GM12873 (cell line): ENCODE results near the gene CFAP77.

Source experiments
- TF ChIP-seq, protein P1 (sequence below): IDR thresholded peaks from 2 replicates; pipeline ENCODE4 v1.5.1; 2012; ENCODE audit warnings: low read depth, mild to moderate bottlenecking, moderate library complexity, low read length, control low read depth; ENCODE audit not compliant: insufficient read depth; ENCODE audit errors: missing control alignments

The CFAP77 gene

DNA sequence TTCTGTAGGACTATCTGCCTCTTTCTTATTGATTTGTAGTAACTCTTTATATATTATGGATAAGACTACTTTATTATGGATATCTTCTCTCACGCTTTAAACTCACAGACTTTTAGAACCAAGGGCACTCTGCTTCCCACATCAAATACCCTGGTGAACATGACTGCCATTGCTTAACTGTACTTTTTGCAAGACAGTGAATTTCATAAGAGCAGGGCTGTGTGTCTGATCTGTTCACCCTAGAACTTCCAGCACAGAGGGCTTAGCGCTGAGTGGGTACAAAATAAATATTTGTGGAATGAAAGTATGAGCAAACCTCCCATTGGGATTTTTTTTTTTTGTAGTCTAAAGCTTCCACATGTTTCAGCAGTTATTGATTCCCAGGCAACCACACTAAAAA lies 84.8 kb downstream of the CFAP77 start:
- TF ChIP-seq, protein P1, sequence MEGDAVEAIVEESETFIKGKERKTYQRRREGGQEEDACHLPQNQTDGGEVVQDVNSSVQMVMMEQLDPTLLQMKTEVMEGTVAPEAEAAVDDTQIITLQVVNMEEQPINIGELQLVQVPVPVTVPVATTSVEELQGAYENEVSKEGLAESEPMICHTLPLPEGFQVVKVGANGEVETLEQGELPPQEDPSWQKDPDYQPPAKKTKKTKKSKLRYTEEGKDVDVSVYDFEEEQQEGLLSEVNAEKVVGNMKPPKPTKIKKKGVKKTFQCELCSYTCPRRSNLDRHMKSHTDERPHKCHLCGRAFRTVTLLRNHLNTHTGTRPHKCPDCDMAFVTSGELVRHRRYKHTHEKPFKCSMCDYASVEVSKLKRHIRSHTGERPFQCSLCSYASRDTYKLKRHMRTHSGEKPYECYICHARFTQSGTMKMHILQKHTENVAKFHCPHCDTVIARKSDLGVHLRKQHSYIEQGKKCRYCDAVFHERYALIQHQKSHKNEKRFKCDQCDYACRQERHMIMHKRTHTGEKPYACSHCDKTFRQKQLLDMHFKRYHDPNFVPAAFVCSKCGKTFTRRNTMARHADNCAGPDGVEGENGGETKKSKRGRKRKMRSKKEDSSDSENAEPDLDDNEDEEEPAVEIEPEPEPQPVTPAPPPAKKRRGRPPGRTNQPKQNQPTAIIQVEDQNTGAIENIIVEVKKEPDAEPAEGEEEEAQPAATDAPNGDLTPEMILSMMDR: no peak

DNA sequence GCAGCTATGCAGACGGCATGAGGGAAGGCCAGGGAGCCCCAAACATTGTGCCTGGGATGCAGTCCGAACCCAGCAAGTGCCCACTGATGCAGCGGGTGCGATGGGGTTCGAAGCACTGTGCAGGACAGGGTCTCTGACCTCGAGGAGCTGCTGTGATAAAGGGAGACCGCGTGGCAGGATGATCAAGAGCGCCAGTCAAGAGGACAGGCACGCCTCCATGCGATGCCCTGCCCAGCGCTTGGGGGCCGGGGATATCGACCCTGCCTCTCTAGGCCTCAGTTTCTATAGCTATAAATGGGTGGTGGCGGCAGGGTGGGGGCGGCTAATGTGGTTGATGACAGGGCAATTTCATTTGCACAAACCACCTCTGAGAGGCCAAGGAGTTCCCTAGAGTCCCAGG lies 87.7 kb downstream of the CFAP77 start:
- TF ChIP-seq, protein P1: no peak

GRCh38 chr9:132498531-132499210 lies 88.7 kb downstream of the CFAP77 start:
- TF ChIP-seq, protein P1: no peak

- TF ChIP-seq, protein P1: no peak
These were observed 89.2 kb downstream of the CFAP77 start for GRCh38 chr9:132499251-132499650.

DNA sequence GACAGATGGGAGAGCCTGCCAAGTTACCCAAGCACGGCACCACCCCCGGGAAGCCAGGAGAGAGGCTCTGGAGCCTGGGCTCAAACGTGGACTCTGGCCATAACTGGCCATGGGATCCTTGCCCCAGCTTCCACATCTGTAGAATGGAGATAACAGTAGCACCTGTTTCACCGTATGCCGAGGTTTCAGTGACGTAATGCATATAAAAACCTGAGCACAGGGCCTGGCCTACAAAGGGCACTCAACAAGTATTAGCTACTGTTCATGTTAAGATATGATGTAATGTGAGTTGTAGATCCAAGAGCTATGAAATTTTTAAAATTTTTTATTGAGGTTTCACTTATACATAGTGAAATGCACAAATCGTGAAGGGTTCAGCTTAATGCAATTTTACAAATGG lies 90.2 kb downstream of the CFAP77 start:
- TF ChIP-seq, protein P1: no peak

- TF ChIP-seq, protein P1: no peak
These were observed 92.5 kb downstream of the CFAP77 start for GRCh38 chr9:132502480-132502879.

GRCh38 chr9:132503116-132503515 lies 93.1 kb downstream of the CFAP77 start:
- TF ChIP-seq, protein P1: no peak
